GM19328 (cell line): ENCODE measurements around the gene LTF.
"Not testable (repeated sequence)": the region's sequence is repeated elsewhere in the genome, so short reads cannot be mapped to it uniquely, and the experiment has no call there.

Experiments
- ATAC-seq: cut with Tn5 transposase; IDR thresholded peaks from one replicate; pipeline ENCODE4 v1.9.1; 2021; ENCODE audit warnings: mild to moderate bottlenecking, moderate library complexity; ENCODE audit not compliant: unreplicated experiment

LTF gene

DNA sequence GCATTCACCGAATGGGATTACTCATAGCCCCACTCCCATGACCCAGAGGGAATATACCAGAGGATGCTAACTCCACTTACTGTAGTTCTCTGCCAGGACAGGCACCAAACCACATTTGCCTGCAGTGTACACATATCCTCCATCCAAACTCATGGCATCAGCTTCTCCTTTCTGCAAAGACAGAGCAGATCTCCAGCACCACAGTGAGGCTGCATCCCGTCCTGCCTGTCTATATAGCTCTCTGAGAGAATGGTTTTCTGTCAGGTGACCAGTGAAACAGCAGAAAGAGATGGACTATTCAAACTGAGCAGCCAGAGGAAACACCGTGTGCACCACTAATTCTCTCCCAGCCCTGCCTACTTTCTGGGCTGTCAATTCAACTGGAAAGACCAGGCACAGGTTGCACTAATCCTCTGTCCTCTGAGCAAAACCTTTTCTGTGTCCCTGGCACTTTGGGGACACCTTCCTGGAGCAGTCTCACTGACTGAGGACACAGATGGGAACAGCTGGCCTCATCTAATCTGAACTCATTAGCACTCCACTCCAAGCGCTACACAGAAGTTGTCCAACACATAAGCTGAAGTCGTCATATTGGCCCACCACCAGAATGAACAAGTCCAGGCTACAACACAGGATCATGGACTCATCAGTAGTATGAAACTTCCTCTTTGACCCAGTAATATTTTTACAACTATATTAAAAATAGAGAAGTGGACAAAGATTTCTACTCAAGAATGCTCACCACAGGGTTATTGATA, 17.3 kb downstream of the LTF start:
- no peak for ATAC-seq

DNA sequence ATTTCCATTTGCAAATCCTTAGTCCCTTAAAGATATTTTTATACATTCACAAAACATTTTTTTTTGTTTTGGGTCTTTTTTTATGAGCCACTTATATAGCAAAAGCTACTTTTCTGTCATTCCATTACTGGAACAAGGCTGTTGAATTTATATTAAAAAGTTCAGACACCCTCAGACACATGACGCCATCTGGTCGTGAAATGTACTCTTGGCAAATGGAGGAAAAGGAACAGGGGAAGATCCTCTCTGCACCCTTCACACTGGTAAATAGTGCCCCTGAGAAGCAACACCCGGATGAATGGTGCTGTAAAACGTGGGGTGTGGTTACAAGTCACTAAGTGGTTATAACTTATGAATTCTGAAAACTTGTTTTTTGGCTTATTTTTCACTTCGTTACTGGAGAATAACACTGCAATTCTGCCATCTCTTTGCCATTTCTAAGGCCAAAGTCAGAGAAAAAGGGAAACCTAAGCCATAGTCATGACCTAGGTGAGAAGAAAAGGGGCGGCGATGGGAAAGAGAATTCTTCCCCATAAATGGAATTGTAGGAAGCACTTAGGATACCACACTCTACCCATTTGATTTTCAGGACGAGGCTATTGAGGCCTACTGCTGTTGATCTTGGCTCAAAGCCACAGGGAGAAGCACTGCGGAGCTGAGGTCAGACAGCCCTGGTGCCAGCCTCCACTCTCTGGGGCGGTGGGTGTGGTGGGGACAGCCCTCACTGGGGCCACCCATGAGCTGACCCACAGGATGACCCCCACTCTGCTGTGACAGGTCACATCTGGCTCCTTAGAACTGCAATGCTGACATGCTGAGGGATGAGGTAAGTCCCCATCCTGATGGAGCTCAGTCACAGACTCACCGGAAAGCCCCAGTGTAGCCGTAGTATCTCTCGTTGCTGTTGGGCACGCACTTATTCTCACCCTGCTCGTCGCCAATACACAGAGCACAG, 21.9 kb downstream of the LTF start:
- no peak for ATAC-seq

DNA sequence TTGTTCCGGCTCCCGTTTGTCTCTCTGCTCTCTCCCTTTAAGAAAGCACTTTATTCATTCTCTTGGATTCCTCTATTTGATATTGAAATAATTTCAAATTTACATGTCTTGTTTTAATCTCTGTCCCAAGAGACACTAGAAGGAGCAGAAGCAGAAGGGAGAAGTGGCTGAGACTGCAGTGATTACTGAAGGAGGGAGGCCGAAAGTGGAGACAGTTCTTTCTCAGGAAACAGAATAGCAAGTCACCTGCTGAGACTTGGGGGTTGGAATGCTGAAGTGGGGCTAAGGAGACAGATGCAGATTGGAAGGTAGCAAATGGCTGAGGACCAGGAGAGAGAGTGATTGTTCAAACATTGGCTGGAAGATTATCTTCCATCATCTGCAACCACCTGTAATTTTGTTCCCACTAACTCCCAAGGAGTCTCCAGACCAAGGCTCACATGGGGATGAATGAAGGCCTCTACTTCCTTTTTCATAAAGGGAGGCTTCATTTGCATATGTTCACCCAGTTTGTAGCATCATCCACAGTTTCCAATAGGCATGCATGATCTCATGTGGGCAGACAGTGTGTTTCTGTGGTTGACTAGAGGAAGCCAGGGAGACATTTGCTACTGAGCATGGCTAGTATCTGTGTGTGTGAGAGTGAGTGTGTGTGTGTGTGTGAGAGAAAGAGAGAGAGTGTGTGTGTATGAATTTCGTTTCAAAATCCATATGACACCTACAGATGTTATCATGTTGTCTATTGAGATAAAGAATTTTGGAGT, 24.0 kb downstream of the LTF start:
- ATAC-seq: no peak

DNA sequence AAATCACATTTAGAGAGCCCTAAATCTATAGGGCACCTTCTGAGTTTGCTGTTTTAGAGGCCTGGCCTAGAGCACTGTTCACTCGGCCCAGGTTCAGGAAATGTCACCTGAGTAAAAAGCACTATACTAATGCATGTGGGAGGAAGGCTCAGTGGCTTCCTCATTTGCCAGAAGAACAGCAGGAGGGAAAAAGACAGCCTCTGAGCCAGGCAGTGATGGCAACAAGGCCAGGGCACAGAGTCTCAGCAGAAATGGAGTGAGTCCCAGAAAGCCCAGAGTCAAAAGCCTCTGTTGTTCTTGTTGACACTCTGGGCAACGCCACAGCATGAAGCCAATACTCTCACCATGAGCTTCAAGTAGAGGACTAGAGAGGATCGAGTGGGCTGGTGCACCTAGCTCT, 25.9 kb downstream of the LTF start:
- no peak for ATAC-seq

DNA sequence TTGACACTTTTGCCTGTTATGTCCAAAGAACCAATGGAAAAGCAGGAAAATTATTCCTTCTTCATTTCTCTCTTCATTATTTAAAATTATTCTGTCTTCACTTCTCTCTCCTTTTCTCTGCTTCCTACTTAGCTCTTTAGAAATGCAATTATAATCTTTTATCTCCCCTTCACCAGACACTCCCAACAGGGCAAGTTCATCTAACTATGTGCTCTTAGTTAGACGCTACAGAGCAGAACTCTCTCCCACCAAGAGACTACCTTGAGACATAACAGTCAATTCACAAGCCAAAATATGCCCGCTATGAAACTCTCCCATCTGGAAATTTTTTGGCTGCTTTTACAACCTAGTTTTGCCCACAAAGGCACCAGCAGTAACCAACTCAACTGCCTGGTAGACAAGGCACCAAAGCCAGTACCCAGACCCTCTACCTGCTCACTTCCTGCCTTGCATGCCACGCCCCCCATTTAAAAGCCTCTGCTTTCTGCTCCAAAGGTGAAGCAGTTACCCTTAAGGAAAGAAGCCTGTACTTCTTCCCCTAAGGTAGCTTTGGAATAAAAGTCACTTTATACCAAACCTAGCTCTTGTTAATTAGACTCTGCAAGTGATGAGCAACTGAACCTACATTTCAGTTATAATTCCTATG, 29.5 kb downstream of the LTF start:
- ATAC-seq: no peak

DNA sequence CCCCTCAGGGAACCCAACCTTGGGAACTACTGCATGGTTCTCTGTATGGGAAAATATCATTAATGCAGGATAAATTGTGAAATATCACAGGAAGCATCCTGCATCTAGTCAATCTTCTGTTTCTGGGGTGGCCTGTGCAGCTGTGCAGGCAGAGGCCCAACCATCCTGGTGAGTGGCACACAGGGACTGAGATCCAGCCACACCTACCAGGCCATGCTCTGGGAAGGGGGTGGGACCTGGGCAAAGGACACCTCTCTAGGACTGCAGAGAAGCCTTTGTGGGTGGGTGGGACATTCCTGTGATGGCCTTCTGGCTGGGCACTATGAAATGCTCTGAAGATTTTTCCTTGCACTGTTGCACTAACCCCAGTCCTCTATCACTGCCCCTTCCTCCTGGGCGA, 30.9 kb downstream of the LTF start:
- ATAC-seq: no peak

DNA sequence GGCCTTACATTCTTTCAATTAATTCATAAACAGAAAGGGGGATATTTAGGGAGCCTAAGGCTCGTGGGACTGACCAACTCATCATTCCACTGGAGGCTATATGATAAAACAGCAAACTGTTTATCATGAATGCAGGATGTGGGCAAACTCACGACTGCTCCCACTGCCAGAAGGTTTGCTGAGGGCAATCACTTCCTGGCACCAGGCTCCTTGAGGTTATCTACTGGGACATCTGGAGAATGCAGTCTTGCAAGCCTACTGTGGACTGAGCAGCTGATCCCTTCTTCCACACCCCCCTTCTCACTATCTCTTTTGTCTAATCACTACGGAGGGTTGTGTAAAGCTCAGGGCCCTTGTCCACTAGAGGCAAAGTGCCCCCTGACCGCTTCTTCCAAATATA, 31.6 kb downstream of the LTF start:
- not testable (repeated sequence) for ATAC-seq

DNA sequence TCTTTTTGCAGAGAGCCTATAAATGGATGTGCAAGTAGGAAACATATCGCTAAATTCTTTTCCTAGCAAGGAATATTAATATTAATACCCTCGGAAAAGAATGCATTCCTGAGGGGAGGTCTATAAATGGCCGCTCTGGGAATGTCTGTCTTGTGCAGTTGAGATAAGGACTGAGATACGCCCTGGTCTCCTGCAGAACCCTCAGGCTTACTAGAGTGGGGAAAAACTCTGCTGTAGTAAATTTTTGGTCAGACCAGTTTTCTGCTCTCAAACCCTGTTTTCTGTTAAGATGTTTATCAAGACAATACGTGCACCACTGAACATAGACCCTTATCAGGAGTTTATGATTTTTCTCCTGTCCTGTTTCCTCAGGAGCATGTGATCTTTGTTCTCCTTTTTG, 32.8 kb downstream of the LTF start:
- ATAC-seq: not testable (repeated sequence)

DNA sequence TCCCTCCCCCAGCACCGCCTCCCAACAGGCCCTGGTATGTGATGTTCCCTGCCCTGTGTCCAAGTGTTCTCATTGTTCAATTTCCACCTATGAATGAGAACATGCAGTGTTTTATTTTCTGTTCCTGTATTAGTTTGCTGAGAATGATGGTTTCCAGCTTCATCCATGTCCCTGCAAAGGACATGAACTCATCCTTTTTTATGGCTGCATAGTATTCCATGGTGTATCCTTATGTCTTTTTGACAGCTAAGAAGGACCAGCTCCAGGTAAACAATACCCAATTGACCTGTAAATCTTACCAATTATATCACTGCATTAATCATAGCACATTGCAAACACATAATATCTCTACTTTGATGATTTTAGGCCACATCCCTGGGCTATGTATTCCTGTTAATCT, 33.8 kb downstream of the LTF start:
- ATAC-seq: not testable (repeated sequence)

DNA sequence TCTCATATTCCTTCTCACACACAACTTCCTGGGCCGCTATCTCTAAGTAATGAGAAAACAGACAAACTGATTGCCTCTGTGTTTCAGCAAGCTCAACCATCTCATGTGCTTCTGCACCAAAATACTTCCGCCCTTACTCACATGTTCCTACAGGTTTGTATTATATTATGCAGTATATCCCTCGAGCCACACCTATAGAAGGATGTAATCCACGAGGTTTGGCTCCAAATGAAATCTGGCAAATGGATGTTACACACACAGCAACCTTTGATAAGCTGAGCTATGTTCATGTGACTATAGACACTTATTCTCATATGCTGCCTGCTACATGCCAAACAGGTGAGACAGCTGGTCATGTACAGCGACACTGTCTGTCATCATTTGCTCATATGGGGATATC, 35.0 kb downstream of the LTF start:
- no peak for ATAC-seq

DNA sequence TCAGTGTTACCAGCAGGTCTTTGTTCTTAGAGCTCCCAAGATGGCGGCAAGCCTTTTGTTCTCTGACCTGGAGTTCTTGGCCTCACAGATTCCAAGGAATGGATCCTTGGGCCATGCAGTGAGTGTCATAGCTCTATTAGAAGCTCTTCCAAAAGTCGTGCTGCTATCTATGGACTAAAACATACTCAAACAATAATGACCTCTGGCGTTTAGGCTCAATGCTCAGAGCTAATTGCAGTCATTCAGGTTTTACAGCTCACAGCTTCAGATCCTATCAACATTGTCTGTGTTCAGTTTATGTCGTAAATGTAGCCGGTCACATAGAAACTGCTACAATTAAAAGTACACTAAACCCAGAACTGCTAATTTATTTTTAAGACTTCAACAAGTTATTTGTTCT, 35.5 kb downstream of the LTF start:
- no peak for ATAC-seq

DNA sequence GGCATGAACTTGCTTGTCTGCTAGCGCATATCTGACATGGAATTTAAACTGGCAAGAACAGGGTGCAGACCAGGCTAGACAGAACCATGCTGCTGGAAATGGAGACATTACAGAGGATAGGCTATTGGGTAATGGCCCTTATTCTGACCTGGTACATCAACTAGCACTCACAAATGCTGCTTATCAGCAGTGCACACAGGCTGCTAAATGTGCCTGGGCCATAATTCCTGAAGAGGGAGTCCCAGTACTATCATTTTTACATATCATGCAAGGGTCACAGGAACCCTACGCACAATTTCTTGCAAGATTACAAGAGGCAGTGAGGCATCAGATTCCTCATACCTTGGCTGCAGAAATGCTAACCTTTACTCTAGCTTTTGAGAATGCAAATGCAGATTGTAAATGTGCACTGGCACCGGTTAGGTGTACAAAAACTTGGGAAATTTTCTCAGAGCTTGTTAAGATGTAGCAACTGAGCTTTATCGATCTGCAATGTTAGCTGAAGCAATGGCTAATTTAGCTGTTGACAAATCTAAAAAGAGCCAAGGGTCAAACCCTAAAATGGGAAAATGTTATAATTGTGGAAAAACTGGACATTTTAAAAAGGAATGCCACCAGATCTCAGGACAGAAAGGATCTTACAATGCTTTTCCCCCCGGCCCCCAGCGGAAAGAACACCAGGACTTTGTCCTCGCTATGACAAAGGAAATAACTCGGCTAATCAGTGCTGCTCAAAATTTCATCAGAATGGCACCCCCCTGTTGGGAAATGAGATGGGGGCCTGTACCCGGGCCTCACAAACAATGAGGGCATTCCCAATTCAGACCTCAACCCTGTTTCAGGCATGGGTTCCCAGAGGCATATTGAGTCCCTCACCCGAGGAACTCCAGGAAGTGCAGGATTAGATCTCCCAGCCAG, 36.5 kb downstream of the LTF start:
- ATAC-seq: no peak

DNA sequence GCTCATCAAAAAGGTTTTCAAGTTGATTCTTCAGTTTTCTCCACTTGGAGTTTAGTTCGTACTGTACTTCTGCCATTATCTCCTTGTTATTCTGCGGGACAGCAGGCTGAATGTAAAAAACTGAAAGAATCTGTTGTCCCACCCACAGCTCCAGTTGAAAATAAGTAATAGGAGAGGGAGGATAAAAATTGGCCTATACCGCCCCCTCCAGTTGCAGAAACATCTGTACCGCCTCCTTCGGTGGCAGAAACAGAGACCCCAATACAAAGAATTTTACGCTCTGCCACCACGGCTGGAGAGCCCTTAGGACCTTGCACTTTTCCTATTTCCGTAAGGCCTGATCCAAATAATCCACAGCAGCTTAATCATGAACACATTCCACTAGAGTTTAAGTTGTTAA, 37.3 kb downstream of the LTF start:
- not testable (repeated sequence) for ATAC-seq

DNA sequence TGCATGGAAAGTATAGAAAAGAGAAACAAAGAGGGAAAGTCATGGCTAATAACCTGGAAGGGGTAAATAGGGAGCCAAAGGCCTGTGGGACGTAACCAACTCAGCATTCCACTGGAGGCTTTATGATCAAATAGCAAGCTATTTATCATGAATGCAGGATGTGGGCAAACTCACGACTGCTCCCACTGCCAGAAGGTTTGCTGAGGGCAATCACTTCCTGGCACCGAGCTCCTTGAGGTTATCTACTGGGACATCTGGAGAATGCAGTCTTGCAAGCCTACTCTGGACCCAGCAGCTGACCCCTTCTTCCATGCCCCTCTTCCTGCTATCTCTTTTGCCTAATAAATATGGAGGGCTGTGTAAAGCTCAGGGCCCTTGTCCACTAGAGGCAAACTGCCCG, 38.2 kb downstream of the LTF start:
- ATAC-seq: not testable (repeated sequence)

DNA sequence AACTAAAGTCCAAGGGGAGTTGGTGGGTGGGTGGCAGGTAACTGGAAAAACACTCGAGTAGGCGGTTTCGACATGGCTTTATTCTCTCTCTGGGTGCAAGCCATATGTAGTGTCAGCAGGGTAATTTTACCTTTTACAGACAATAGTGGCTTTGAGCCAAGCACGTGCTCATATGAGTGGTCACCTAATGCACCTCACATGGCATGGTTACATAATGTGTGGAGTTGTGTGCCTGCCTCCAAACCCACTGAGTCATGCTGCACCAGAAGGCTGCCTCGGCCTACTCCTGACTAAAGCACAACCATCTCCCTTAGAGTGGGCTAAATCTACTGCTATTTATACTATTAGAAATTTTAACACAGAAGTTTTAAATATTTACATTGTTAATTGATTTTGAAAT, 41.1 kb downstream of the LTF start:
- no peak for ATAC-seq

DNA sequence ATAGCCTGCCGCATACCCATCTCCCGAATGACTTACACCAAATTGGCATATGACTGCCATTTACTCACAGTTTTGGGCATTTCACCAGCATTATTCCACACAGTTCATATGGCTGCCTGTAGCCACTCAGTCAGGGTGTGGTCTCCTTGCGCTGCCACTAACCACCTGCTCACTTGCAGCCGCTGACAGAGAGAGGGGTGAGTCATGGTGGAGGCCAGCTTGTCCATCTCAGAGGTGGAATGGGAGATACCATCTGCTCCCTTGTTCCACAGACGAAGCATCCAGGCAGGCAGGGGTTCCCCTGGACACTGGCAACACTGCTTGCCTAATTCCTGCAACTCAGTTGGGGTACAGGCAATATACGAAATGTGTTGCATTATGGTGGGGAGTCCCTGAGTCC, 42.1 kb downstream of the LTF start:
- ATAC-seq: no peak

DNA sequence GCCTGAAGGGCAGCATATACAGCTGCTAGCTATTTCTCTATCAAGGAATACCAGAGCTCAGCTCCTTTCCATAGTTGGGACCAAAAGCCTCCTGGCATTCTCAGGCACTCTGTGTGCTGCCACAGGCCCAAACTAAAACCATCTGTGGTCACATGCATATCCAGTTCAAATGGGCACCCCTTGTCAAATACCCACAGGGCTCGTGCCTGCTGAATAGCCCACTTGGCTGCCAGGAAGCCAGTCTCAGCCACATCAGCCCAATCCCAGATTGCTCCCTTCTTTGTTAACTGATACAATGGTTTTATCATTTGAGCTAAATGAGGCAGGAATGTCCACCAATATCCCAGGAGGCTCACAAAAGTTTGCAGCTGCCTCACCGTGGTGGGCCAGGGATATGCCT, 43.8 kb downstream of the LTF start:
- ATAC-seq: no peak

DNA sequence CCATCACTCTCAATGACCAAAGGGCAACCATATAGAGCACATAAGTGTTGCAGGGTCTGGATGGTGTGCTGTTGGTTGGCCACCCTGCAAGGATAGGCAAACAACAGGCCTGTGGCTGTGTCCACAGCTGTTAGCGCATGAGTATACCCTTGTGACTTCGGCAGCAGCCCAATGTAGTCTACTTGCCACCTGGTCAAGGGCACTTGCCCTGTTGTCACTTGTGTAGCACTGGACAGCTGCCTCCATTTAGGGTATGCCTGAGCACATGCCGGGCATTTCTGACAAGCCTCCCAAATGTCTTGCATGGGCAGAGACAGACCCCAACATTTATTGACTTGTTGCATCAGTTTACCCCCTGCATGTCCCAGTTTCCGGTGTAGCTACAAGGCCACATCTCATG, 44.9 kb downstream of the LTF start:
- ATAC-seq: no peak

DNA sequence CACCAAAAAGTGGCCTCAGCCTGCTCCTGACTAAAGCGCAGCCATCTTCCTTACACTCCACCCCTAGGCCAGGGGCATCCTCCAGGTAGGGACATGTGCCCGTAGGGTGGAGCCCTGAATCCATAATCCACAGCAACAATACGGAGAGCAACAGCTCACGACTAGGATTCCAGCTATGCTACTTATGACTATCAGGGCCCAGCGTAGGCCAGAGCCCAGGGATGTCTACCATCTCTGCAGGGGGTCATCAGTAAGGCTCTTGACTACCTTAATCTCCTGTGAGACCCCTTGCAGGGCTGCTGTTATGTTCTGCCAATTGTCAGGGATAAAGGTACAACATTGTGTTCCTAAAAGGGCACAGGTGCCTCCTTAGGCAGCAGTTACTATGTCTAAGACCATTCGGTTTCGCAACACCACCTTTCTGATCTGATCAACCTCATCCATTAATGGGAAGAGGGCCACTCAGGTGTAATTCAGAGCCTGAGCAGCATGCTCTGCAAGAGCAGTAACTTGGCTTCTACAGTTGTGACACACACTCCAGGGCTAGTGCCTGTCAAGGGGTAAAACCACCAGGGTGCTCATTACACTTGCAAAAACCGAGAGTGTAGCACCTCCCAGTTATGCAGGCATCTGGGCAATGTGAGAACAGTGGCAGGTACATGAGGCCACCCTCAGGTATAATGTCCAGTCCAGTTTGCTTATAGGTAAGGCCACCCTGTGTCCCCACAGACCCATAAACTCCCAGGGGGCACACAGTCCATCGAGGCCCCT, 46.7 kb downstream of the LTF start:
- ATAC-seq: no peak
